WI38 (cell line): ENCODE data around the gene DAP.

ENCODE experiments used
- H3K4me3 ChIP-seq: 2 replicates; pipeline ENCODE4 v1.5.1; 2011; ENCODE audit warnings: low read depth, mild to moderate bottlenecking, control low read depth, low read length
- CTCF ChIP-seq: IDR thresholded peaks from 2 replicates; pipeline ENCODE4 v1.5.1; 2012; ENCODE audit warnings: low read depth, mild to moderate bottlenecking, control low read depth, low read length

DAP gene

GRCh38 chr5:10734037-10734709 is 26.9 kb downstream of the DAP start:
- no peak for TF ChIP-seq CTCF
- H3K4me3 ChIP-seq: no peak overlapping the region

DNA sequence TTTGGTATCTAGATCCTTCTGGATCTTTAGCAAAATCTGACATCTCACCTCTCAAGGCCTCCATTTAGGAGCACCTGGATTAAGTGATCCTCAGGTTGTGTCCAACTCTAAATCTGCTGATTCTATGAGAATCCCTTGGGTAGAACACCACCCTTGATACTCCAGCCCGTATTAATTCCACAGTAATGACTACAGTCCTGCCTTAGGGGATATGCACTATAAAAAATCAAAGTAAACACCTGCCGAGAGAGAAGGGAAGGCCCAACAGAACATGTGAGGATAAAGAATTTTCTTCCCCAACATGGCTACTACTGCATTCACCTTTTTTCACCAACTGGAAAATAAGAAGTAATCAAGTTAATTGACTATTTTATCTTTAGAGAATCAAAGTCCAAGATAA is 27.6 kb downstream of the DAP start:
- no peak overlapping the region for H3K4me3 ChIP-seq

DNA sequence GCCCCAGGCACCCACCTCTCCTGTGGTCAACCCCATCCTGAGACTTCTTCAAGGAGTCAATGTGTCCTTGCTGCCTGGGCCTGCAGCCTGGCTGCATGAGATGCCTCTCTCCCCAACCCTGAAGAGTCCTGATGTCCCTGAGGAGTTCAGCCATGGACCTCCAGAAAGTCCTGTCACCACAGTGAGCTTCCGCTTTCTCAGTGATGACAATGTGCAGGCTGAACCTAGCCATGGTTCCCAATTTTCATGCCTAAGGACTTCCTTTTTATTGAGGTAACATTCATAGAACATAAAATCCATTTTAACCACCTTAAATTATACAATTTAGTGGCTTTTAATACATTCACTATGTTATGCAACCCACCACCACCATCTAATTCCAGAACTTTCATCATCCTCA is 29.1 kb downstream of the DAP start:
- H3K4me3 ChIP-seq: no peak overlapping the region
- TF ChIP-seq CTCF: no peak

More for the DNA sequence above, 27.6 kb downstream of the DAP start:
- no peak for TF ChIP-seq CTCF

GRCh38 chr5:10730043-10730351 is 31.0 kb downstream of the DAP start:
- no peak for TF ChIP-seq CTCF
- no peak overlapping the region for H3K4me3 ChIP-seq

DNA sequence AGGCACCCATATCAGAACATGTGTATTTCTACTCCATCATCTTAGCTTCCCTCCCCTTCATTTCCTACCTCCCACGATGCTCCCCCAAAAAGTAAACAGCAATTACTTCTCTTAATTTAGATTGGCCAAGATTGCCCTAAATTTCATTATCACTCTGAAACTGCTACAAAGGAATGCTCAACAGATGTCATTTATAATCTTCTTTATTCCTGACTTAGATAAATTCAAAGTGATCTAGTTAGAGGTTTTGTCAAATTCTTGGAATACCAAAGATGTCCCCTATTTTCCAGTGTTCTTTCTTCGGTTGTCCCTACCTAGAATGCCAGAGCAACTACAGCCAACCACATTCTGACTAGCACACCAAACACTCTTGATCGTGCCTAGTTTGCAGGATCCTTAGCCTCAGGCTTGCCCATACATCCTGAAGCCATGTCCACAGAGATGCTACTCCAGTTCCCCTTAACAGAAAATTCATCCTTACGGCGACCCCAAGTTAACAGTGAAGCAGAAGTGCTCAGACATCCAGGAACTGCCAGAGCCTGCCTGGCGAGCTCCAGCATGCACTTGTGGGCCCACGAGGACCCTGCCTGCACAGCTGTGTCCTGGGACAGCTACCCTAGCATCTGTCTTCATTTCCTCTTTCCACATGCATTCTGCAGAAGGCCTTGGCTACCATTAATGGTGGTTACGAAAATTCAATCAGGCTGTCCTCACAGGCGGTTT is 31.6 kb downstream of the DAP start:
- no peak for TF ChIP-seq CTCF
- no peak overlapping the region for H3K4me3 ChIP-seq

GRCh38 chr5:10728679-10729078 is 32.4 kb downstream of the DAP start:
- no peak for TF ChIP-seq CTCF
- no peak overlapping the region for H3K4me3 ChIP-seq

- no peak for TF ChIP-seq CTCF
- no peak overlapping the region for H3K4me3 ChIP-seq
Observed at GRCh38 chr5:10727861-10728260, 33.2 kb downstream of the DAP start.
